GM12878 (cell line): ENCODE data around the gene SUGCT.
"Not testable (repeated sequence)": the region's sequence is repeated elsewhere in the genome, so short reads cannot be mapped to it uniquely, and the experiment has no call there.

ENCODE experiments used
- ATF2 ChIP-seq: IDR thresholded peaks from 2 replicates; pipeline ENCODE4 v1.6.1; 2012; ENCODE audit warnings: low read length, inconsistent platforms
- BACH1 ChIP-seq: fragments of 450-650 bp; IDR thresholded peaks from 2 replicates; pipeline ENCODE4 v1.6.1; 2017; ENCODE audit warnings: mild to moderate bottlenecking, borderline replicate concordance
- BCL11A ChIP-seq: IDR thresholded peaks from 2 replicates; pipeline ENCODE4 v1.6.1; 2011; ENCODE audit warnings: low read depth, low read length
- RFX5 ChIP-seq: IDR thresholded peaks from 2 replicates; pipeline ENCODE4 v1.6.1; 2011; ENCODE audit warnings: low read depth, low read length, improper control_type of control experiment
- TARDBP ChIP-seq: IDR thresholded peaks from 2 replicates; pipeline ENCODE4 v1.6.1; 2016; ENCODE audit warnings: borderline replicate concordance
- TF ChIP-seq, protein P1 (sequence below), 3 experiments: IDR thresholded peaks in 2 of 3; conservative IDR thresholded peaks in 1 of 3; 2 replicates each; pipeline ENCODE4 v1.5.1; 2011; ENCODE audit warnings: low read depth in 3 of 3, low read length in 3 of 3, mild to moderate bottlenecking in 3 of 3, control low read depth in 2 of 3, moderate library complexity in 2 of 3, inconsistent platforms in 1 of 3, mixed read lengths in 1 of 3; ENCODE audit not compliant: control insufficient read depth in 2 of 3, insufficient read depth in 1 of 3; ENCODE audit errors: extremely low read depth in 1 of 3

DNA sequence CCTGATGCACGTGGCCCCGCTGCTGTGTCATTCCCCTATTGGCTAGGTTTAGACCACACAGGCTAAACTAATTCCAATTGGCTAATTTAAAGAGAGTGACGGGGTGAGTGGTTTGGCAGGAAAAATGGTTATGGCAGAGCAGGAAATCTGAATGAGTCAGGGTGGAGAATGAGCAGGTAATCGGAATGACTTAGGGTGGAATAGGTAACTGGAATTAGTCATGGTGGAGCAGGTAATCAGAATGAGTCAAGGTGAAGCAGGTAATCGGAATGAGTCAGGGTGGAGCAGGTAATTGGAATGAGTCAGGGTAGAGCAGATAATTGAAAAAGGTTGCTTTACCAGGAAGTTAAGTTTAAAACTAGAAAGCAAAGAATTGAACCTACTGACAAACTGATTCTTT lies 7.1 kb downstream of the SUGCT start:
- TF ChIP-seq ATF2, TARDBP, RFX5, BACH1, BCL11A: not testable (repeated sequence)
- TF ChIP-seq, protein P1, sequence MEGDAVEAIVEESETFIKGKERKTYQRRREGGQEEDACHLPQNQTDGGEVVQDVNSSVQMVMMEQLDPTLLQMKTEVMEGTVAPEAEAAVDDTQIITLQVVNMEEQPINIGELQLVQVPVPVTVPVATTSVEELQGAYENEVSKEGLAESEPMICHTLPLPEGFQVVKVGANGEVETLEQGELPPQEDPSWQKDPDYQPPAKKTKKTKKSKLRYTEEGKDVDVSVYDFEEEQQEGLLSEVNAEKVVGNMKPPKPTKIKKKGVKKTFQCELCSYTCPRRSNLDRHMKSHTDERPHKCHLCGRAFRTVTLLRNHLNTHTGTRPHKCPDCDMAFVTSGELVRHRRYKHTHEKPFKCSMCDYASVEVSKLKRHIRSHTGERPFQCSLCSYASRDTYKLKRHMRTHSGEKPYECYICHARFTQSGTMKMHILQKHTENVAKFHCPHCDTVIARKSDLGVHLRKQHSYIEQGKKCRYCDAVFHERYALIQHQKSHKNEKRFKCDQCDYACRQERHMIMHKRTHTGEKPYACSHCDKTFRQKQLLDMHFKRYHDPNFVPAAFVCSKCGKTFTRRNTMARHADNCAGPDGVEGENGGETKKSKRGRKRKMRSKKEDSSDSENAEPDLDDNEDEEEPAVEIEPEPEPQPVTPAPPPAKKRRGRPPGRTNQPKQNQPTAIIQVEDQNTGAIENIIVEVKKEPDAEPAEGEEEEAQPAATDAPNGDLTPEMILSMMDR (IDR thresholded peaks at IDR 0.05 in 2 of 3, conservative IDR thresholded peaks at IDR 0.05 in 1 of 3; ENCODE audit: control insufficient read depth in 2 of 3, extremely low read depth in 1 of 3, insufficient read depth in 1 of 3, low read depth in 3 of 3, low read length in 3 of 3) = not testable (repeated sequence)
